Measurements from ENCODE around the gene DTX4.

DNA sequence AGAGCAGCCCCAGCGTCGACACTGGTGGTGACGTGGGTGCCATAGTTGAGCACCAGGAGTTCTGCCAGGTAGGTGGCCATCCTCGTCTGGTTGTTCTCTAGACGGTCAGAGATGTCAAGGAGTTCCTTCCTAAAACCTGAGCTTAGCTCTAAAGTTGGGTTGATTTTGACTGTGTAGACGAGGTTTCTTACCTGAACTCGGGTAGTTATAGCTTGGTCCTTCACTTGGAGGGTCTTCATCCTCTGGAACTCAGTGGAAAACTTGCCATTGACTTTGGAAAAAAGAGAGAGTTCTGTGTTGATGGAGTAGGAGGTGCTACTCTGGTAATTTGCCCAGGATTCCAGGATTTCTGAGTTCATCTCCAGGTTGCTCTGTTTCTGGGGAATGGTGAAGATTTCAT lies 40.3 kb downstream of the DTX4 start:
- TF ChIP-seq POLR2AphosphoS5 (IDR thresholded peaks at IDR 0.05), result no peak
- TF ChIP-seq POLR2A (IDR thresholded peaks at IDR 0.05), result no peak
- TF ChIP-seq, protein P1, sequence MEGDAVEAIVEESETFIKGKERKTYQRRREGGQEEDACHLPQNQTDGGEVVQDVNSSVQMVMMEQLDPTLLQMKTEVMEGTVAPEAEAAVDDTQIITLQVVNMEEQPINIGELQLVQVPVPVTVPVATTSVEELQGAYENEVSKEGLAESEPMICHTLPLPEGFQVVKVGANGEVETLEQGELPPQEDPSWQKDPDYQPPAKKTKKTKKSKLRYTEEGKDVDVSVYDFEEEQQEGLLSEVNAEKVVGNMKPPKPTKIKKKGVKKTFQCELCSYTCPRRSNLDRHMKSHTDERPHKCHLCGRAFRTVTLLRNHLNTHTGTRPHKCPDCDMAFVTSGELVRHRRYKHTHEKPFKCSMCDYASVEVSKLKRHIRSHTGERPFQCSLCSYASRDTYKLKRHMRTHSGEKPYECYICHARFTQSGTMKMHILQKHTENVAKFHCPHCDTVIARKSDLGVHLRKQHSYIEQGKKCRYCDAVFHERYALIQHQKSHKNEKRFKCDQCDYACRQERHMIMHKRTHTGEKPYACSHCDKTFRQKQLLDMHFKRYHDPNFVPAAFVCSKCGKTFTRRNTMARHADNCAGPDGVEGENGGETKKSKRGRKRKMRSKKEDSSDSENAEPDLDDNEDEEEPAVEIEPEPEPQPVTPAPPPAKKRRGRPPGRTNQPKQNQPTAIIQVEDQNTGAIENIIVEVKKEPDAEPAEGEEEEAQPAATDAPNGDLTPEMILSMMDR (IDR thresholded peaks at IDR 0.05), result no peak
- TF ChIP-seq EP300 (IDR thresholded peaks at IDR 0.05), result no peak

All from upper lobe of left lung (tissue), 4 donors.